ENCODE data around the gene KCNJ10.

DNA sequence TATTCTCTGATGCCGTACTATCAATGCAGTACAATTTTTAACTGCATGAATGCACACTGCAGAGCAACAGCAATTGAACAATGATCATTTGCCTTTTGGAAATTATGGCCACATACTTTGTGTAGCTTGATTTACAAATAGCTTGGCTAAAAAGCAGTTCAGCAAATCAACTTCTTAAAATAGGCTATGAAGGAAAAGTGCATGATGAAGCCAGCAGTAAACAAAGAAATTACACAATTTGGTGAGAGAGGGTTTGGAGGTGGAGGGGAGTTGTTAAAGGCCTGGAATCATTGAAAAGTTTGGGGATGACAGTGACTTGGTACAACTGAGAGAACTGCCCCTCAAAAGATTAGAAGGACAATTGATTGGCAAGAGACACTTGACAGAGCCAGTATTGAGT lies 44.6 kb downstream of the KCNJ10 start:
- TF ChIP-seq, protein P1, sequence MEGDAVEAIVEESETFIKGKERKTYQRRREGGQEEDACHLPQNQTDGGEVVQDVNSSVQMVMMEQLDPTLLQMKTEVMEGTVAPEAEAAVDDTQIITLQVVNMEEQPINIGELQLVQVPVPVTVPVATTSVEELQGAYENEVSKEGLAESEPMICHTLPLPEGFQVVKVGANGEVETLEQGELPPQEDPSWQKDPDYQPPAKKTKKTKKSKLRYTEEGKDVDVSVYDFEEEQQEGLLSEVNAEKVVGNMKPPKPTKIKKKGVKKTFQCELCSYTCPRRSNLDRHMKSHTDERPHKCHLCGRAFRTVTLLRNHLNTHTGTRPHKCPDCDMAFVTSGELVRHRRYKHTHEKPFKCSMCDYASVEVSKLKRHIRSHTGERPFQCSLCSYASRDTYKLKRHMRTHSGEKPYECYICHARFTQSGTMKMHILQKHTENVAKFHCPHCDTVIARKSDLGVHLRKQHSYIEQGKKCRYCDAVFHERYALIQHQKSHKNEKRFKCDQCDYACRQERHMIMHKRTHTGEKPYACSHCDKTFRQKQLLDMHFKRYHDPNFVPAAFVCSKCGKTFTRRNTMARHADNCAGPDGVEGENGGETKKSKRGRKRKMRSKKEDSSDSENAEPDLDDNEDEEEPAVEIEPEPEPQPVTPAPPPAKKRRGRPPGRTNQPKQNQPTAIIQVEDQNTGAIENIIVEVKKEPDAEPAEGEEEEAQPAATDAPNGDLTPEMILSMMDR (IDR thresholded peaks at IDR 0.05): no peak
- TF ChIP-seq POLR2A (IDR thresholded peaks at IDR 0.05) (no peak), POLR2AphosphoS5 (IDR thresholded peaks at IDR 0.05) (no peak)

All from suprapubic skin (tissue), 4 donors.